ENCODE results near the gene PIGM. TPM values are rescaled to one million over a fixed set of nuclear protein-coding genes. Genes with fewer than 3 reads are reported as not detected.
A peak's percentile ranks its signal among the peaks of the same experiment; 100 is the strongest.

The PIGM gene
- total and polyA plus RNA-seq, 2 experiments from 2014 or later: 5.0 TPM

GRCh38 chr1:160081261-160081936 is 49.6 kb upstream of the PIGM start, which contains the start of gene KCNJ9:
Gene KCNJ9, plus strand, starts transcription at chr1:160081538. Its CDS starts 2,493 bp downstream, at chr1:160084031.
- Histone ChIP-seq H3K9me2 (ENCODE audit: insufficient read depth) (no peaks in the 10 kb centered on the region), H3K27me3 (ENCODE audit: insufficient read depth) (peaks cover 55% of the 10 kb centered on the region), H3K4me1 (ENCODE audit: insufficient read depth) (no peaks in the 10 kb centered on the region), H3F3A (replicated peaks; ENCODE audit: low read depth) (peaks cover 7% of the 10 kb centered on the region), H3K4me3 (no peak within 1 kb of the TSS), H3K36me3 (ENCODE audit: insufficient read depth) (no peaks in the 10 kb centered on the region), H3K4me2 (no peak within 1 kb of the TSS), H4K20me1 (replicated peaks; ENCODE audit: insufficient read depth) (no peaks in the 10 kb centered on the region; the same call in 1 of the 2 replicates), H2AFZ (no peak within 1 kb of the TSS), H3K27ac (ENCODE audit: low read depth) (no peak within 1 kb of the TSS), H3K79me2 (replicated peaks; ENCODE audit: insufficient read depth) (no peaks in the 10 kb centered on the region)
- H3K4me1 Mint-ChIP-seq: peaks cover 17% of the 10 kb centered on the region
- H3K27me3 Mint-ChIP-seq (ENCODE audit: insufficient read depth, low read depth, poor library complexity): peaks cover 41% of the 10 kb centered on the region
- H3K27ac Mint-ChIP-seq: no peak within 1 kb of the TSS
- no peak within 1 kb of the TSS for H3K4me3 Mint-ChIP-seq
- TF ChIP-seq POLR2AphosphoS5 (IDR thresholded peaks at IDR 0.05; ENCODE audit: low read depth) (no peak), ZNF114 (CRISPR knock-in tag; IDR thresholded peaks at IDR 0.05) (no peak), ETS1 (IDR thresholded peaks at IDR 0.05) (no peak), EZH2 (IDR thresholded peaks at IDR 0.05; ENCODE audit: low read depth, unreplicated experiment) (no peak), STAT1 (IDR thresholded peaks at IDR 0.05; ENCODE audit: unreplicated experiment) (no peak), NANOG (IDR thresholded peaks at IDR 0.05; ENCODE audit: borderline replicate concordance) (no peak), ZNF331 (CRISPR knock-in tag; IDR thresholded peaks at IDR 0.05; ENCODE audit: low read depth) (no peak), EZH2phosphoT487 (IDR thresholded peaks at IDR 0.05; ENCODE audit: unreplicated experiment) (no peak), CTCF (conservative IDR thresholded peaks at IDR 0.05; ENCODE audit: low read depth in 2 of 2) (no peak), JUNB (IDR thresholded peaks at IDR 0.05; ENCODE audit: unreplicated experiment) (no peak), CREB1 (CRISPR knock-in tag; IDR thresholded peaks at IDR 0.05; ENCODE audit: low read depth) (no peak)
- TF ChIP-seq, protein P1, sequence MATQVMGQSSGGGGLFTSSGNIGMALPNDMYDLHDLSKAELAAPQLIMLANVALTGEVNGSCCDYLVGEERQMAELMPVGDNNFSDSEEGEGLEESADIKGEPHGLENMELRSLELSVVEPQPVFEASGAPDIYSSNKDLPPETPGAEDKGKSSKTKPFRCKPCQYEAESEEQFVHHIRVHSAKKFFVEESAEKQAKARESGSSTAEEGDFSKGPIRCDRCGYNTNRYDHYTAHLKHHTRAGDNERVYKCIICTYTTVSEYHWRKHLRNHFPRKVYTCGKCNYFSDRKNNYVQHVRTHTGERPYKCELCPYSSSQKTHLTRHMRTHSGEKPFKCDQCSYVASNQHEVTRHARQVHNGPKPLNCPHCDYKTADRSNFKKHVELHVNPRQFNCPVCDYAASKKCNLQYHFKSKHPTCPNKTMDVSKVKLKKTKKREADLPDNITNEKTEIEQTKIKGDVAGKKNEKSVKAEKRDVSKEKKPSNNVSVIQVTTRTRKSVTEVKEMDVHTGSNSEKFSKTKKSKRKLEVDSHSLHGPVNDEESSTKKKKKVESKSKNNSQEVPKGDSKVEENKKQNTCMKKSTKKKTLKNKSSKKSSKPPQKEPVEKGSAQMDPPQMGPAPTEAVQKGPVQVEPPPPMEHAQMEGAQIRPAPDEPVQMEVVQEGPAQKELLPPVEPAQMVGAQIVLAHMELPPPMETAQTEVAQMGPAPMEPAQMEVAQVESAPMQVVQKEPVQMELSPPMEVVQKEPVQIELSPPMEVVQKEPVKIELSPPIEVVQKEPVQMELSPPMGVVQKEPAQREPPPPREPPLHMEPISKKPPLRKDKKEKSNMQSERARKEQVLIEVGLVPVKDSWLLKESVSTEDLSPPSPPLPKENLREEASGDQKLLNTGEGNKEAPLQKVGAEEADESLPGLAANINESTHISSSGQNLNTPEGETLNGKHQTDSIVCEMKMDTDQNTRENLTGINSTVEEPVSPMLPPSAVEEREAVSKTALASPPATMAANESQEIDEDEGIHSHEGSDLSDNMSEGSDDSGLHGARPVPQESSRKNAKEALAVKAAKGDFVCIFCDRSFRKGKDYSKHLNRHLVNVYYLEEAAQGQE (IDR thresholded peaks at IDR 0.05; ENCODE audit: unreplicated experiment): no peak
- TF ChIP-seq, protein P2, sequence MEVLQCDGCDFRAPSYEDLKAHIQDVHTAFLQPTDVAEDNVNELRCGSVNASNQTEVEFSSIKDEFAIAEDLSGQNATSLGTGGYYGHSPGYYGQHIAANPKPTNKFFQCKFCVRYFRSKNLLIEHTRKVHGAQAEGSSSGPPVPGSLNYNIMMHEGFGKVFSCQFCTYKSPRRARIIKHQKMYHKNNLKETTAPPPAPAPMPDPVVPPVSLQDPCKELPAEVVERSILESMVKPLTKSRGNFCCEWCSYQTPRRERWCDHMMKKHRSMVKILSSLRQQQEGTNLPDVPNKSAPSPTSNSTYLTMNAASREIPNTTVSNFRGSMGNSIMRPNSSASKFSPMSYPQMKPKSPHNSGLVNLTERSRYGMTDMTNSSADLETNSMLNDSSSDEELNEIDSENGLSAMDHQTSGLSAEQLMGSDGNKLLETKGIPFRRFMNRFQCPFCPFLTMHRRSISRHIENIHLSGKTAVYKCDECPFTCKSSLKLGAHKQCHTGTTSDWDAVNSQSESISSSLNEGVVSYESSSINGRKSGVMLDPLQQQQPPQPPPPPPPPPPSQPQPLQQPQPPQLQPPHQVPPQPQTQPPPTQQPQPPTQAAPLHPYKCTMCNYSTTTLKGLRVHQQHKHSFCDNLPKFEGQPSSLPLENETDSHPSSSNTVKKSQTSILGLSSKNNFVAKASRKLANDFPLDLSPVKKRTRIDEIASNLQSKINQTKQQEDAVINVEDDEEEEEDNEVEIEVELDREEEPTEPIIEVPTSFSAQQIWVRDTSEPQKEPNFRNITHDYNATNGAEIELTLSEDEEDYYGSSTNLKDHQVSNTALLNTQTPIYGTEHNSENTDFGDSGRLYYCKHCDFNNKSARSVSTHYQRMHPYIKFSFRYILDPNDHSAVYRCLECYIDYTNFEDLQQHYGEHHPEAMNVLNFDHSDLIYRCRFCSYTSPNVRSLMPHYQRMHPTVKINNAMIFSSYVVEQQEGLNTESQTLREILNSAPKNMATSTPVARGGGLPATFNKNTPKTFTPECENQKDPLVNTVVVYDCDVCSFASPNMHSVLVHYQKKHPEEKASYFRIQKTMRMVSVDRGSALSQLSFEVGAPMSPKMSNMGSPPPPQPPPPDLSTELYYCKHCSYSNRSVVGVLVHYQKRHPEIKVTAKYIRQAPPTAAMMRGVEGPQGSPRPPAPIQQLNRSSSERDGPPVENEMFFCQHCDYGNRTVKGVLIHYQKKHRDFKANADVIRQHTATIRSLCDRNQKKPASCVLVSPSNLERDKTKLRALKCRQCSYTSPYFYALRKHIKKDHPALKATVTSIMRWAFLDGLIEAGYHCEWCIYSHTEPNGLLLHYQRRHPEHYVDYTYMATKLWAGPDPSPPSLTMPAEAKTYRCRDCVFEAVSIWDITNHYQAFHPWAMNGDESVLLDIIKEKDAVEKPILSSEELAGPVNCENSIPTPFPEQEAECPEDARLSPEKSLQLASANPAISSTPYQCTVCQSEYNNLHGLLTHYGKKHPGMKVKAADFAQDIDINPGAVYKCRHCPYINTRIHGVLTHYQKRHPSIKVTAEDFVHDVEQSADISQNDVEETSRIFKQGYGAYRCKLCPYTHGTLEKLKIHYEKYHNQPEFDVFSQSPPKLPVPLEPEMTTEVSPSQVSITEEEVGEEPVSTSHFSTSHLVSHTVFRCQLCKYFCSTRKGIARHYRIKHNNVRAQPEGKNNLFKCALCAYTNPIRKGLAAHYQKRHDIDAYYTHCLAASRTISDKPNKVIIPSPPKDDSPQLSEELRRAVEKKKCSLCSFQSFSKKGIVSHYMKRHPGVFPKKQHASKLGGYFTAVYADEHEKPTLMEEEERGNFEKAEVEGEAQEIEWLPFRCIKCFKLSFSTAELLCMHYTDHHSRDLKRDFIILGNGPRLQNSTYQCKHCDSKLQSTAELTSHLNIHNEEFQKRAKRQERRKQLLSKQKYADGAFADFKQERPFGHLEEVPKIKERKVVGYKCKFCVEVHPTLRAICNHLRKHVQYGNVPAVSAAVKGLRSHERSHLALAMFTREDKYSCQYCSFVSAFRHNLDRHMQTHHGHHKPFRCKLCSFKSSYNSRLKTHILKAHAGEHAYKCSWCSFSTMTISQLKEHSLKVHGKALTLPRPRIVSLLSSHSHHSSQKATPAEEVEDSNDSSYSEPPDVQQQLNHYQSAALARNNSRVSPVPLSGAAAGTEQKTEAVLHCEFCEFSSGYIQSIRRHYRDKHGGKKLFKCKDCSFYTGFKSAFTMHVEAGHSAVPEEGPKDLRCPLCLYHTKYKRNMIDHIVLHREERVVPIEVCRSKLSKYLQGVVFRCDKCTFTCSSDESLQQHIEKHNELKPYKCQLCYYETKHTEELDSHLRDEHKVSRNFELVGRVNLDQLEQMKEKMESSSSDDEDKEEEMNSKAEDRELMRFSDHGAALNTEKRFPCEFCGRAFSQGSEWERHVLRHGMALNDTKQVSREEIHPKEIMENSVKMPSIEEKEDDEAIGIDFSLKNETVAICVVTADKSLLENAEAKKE (CRISPR knock-in tag; IDR thresholded peaks at IDR 0.05): no peak
- peak; percentile 6; the same call in 1 of the 3 replicates for ATAC-seq
- peak; percentile 87 for DNase-seq (ENCODE audit: low spot score)
- H3K9me3 Mint-ChIP-seq: no peaks in the 10 kb centered on the region; the same call in 2 of the 3 replicates
- peaks cover 12% of the 10 kb centered on the region; the same call in 2 of the 3 replicates for H3K36me3 Mint-ChIP-seq (ENCODE audit: low read depth)

All from GM23338 (cell line).